NT2/D1 (cell line): Measurements from ENCODE around the gene CLEC16A.

Experiments
- SUZ12 ChIP-seq: IDR thresholded peaks from 2 replicates; pipeline ENCODE4 v1.6.1; 2011; ENCODE audit not compliant: insufficient read length, insufficient read depth; ENCODE audit errors: extremely low read depth
- YY1 ChIP-seq: IDR thresholded peaks from 2 replicates; pipeline ENCODE4 v1.6.1; 2011; ENCODE audit not compliant: insufficient read length, insufficient read depth
- ZNF274 ChIP-seq: IDR thresholded peaks from 2 replicates; pipeline ENCODE4 v1.6.1; 2011; ENCODE audit warnings: mild to moderate bottlenecking, low read depth, low read length

DNA sequence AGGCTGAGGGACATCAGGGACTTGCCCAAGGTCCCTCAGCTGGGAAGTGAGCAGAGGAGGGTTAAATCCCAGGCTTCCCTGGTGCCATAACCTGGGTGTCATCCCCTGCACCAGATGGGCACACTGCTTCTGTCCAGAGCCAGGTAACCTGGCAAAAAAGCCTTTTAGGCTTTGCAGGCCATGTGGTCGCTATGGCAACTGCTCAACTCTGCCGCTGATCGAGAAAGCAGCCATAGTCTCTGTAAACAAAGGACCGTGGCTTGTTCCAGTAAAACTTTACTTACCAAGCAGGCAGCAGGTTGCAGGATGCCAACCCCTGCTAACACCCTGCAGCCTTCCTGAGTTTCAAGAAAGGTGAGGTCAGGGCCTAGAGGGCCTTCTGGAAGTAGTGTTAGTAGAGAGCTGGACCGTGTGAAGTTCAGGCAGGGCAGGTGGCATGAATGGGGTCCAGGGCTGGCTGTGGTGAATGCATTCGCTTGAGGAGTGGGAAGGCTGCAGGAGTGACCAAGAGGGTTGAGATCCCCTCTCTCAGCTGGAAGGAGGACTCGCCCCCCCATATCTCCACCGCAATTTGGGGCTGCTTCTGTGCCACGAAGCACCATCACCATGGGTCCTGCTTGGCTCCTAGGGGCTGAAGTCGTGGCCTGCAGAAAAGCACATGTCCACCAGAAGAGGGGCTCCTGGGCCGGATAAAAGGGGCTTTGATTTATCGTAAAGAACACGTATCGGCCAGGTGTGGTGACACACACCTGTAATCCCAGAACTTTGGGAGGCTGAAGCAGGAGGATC, 220.3 kb downstream of the CLEC16A start:
- TF ChIP-seq ZNF274 (no peak), SUZ12 (no peak), YY1 (no peak)
